Thyroid gland (tissue), 4 donors: ENCODE measurements around the gene MRAS. TPM values are rescaled to one million over a fixed set of nuclear protein-coding genes. Genes with fewer than 3 reads are reported as not detected.
A peak's percentile ranks its signal among the peaks of the same experiment; 100 is the strongest.
"Not testable (repeated sequence)": the region's sequence is repeated elsewhere in the genome, so short reads cannot be mapped to it uniquely, and the experiment has no call there.

ENCODE experiments used
- DNase-seq, 2 donors: peaks; one replicate each; pipeline ENCODE4 v3.0.0-alpha.2; 2019
- H3K27ac ChIP-seq, 3 donors: fragments of 200-600 bp; sonication (generic); 1 replicate in 2 of 3; 2 replicates in 1 of 3; pipeline ENCODE4 v1.5.1; 2016 to 2019; ENCODE audit warnings: mild to moderate bottlenecking in 1 of 3, moderate library complexity in 1 of 3
- H3K27me3 ChIP-seq: fragments of 200-600 bp; sonication (generic); one replicate; pipeline ENCODE4 v1.5.1; 2019
- H3K36me3 ChIP-seq, 2 donors: fragments of 200-600 bp; sonication (generic); one replicate each; pipeline ENCODE4 v1.5.1; 2016 to 2019
- H3K4me1 ChIP-seq, 2 donors: fragments of 200-600 bp; sonication (generic); one replicate each; pipeline ENCODE4 v1.5.1; 2017 to 2019
- H3K4me3 ChIP-seq, 3 donors: fragments of 200-600 bp; sonication (generic); replicated peaks in 1 of 3; 1 replicate in 2 of 3; 2 replicates in 1 of 3; pipeline ENCODE4 v1.5.1; 2016; ENCODE audit warnings: mild to moderate bottlenecking in 1 of 3
- H3K9me3 ChIP-seq: fragments of 200-600 bp; sonication (generic); one replicate; pipeline ENCODE4 v1.5.1; 2017
- POLR2A ChIP-seq, 2 donors: fragments of 450-650 bp; IDR thresholded peaks; one replicate each; pipeline ENCODE4 v1.6.1; 2017; ENCODE audit warnings: antibody characterized with exemption in 2 of 2, mild to moderate bottlenecking in 2 of 2, moderate library complexity in 1 of 2
- WGBS, 2 donors: methylation state at CpG; one replicate each; pipeline ENCODE4 v1.1.5; 2017; 5-methylcytosine and 5-hydroxymethylcytosine counted together
- intact Hi-C: fragments of 100-400 bp; cut with DNase I; formaldehyde crosslinking; loops from one replicate; pipeline ENCODE4 v1.15.1; 2023
- total RNA-seq, 4 donors: library from RNA; depleted of rRNA; stranded (reverse); fragments of >200 nt; gene quantifications; one replicate each; pipeline ENCODE4 v1.2.3, GENCODE V29; 2016
- TF ChIP-seq, protein P1 (sequence below), 6 experiments: fragments of 200-600 bp in 3 of 6; fragments of 450-650 bp in 3 of 6; sonication (generic) in 3 of 6; IDR thresholded peaks; one replicate each; pipeline ENCODE4 v1.5.1; 2016 to 2019; ENCODE audit warnings: antibody characterized with exemption in 6 of 6, mild to moderate bottlenecking in 2 of 6, inconsistent platforms in 1 of 6, moderate library complexity in 1 of 6

The MRAS gene
- total RNA-seq, 4 donors from 2014 or later, result 55.8 to 92.4 (median 69.6) TPM

DNA sequence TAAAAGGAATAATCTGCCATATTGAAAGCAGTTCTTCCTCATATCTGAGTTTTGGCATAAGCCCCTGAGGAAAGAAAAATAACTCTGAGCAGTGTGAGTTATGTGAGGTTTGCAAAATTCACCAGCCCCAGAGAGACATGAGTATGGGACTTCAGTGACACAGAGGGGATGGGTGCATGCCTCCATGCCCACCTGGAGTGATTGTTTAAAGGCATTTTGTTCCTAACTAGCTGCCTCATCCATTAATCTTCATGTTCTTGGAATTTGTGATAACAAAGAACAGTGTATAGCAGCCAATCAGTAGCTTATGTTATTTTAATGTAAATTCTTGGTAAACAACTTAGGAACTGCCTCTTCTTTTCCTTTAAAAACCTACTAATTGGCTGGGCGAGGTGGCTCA is 74.9 kb downstream of the MRAS start:
- intact Hi-C loops, result no loop called here
- Histone ChIP-seq H3K9me3 (no peaks in the 10 kb centered on the region), H3K27ac (no peak overlapping the region), H3K4me3 (no peak overlapping the region), H3K36me3 (no peaks in the 10 kb centered on the region), H3K27me3 (no peaks in the 10 kb centered on the region), H3K4me1 (no peaks in the 10 kb centered on the region)
- DNase-seq, result no peak
- WGBS, 2 donors, result 73 to 76% methylated on average over 1 of the region's 1 CpG
- no peak for TF ChIP-seq POLR2A (IDR thresholded peaks at IDR 0.05)
- TF ChIP-seq, protein P1, sequence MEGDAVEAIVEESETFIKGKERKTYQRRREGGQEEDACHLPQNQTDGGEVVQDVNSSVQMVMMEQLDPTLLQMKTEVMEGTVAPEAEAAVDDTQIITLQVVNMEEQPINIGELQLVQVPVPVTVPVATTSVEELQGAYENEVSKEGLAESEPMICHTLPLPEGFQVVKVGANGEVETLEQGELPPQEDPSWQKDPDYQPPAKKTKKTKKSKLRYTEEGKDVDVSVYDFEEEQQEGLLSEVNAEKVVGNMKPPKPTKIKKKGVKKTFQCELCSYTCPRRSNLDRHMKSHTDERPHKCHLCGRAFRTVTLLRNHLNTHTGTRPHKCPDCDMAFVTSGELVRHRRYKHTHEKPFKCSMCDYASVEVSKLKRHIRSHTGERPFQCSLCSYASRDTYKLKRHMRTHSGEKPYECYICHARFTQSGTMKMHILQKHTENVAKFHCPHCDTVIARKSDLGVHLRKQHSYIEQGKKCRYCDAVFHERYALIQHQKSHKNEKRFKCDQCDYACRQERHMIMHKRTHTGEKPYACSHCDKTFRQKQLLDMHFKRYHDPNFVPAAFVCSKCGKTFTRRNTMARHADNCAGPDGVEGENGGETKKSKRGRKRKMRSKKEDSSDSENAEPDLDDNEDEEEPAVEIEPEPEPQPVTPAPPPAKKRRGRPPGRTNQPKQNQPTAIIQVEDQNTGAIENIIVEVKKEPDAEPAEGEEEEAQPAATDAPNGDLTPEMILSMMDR (IDR thresholded peaks at IDR 0.05), result no peak

DNA sequence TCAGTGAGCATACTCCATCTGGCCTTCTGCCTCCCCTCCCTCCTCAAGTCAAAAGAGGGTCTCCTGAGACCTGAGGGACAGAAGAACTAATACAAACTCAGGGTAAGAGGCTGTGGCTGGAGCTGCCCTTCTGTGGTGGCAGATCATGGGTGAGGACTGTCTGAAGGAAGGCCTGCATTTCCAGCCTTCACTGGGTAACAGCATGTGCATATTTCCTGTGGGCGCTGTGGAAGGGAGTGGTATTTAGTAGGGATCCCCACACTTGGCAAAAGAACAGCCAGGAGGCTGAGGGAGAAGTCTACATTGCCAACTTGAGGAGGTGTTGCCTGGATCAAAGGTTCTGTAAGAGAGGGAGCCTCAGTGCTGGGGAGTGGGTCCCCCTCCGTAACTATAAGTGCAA is 75.9 kb downstream of the MRAS start:
- 92 to 96% methylated on average over 2 of the region's 2 CpGs for WGBS, 2 donors
- TF ChIP-seq, protein P1 (IDR thresholded peaks at IDR 0.05), result no peak
- no peak for TF ChIP-seq POLR2A (IDR thresholded peaks at IDR 0.05)
- intact Hi-C loops, result no loop called here
- no peaks in the 10 kb centered on the region for H3K9me3 ChIP-seq
- no peak for DNase-seq
- H3K4me1 ChIP-seq, result no peaks in the 10 kb centered on the region
- no peaks in the 10 kb centered on the region for H3K27me3 ChIP-seq
- H3K36me3 ChIP-seq, result no peaks in the 10 kb centered on the region
- H3K4me3 ChIP-seq, result no peak overlapping the region
- H3K27ac ChIP-seq, result no peak overlapping the region

DNA sequence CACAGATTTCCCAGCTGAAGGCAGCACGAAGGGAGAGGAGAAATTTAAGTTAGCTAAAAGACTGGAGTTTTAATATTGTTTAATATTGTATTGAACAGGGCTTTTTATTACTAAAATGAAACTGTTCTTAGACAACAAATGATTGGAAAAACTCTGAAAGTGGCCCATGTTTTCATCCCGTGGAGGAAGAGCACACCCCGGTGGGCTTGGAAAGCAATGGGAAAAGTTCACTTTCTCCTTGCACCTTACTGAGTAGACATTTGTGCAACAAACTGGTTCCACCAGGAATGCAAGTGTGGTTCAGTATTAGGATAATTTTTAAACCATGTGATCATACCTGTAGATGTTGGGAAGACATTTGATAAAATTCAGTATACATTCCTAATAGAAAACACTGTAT is 77.8 kb downstream of the MRAS start:
- TF ChIP-seq POLR2A (IDR thresholded peaks at IDR 0.05), result no peak
- TF ChIP-seq, protein P1 (IDR thresholded peaks at IDR 0.05), result peak in 4 of 6 experiments; percentile 33 to 39 (median 36)
- Histone ChIP-seq H3K4me1 (no peaks in the 10 kb centered on the region), H3K36me3 (no peaks in the 10 kb centered on the region), H3K27ac (no peak overlapping the region), H3K4me3 (no peak overlapping the region), H3K27me3 (no peaks in the 10 kb centered on the region), H3K9me3 (no peaks in the 10 kb centered on the region)
- no peak for DNase-seq
- intact Hi-C loops, result no loop called here
- 47 to 54% methylated on average over 3 of the region's 3 CpGs for WGBS, 2 donors

DNA sequence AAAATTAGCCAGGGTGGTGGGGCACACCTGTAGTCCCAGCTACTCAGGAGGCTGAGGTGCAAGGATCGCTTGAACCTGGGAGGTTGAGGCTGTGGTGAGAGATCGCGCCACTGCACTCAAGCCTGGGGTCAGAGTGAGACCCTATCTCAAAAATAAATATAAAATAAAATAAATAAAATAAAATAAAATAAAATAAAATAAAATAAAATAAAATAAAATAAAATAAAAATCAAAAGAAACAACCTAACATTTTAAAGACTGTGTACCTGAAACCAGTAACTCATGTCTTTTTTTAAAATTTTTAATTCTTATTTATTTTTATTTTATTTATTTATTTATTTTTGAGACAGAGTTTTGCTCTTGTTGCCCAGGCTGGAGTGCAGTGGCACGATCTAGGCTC is 78.4 kb downstream of the MRAS start:
- H3K27ac ChIP-seq, DNase-seq, H3K4me3 ChIP-seq, H3K27me3 ChIP-seq, H3K36me3 ChIP-seq, H3K4me1 ChIP-seq, H3K9me3 ChIP-seq, intact Hi-C loops: not testable (repeated sequence)
- WGBS, 2 donors, result 98 to 99% methylated on average over 4 of the region's 4 CpGs

DNA sequence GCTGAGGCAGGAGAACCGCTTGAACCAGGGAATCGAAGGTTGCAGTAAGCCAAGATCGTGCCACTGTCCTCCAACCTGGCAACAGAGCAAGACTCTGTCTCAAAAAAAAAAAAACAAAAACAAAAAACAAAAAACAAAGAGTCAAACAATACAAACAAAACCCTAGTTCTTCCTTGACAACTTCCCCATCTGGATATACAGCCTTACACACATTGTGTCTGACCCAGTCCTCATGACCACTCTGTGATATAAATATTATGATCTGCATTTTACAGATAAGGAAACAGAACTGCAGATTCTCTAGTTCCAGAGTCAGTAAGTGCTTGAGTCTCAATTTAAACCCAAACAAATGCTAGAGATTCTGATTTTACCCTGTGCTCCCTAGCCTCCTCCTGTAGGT is 81.3 kb downstream of the MRAS start:
- Histone ChIP-seq H3K4me1 (peaks cover 5 to 6% of the 10 kb centered on the region in 2 donors), H3K36me3 (no peaks in the 10 kb centered on the region), H3K9me3 (no peaks in the 10 kb centered on the region), H3K4me3 (no peak overlapping the region), H3K27ac (no peak overlapping the region), H3K27me3 (no peaks in the 10 kb centered on the region)
- intact Hi-C loops, result no loop called here
- 95 to 98% methylated on average over 3 of the region's 3 CpGs for WGBS, 2 donors
- no peak for TF ChIP-seq POLR2A (IDR thresholded peaks at IDR 0.05)
- TF ChIP-seq, protein P1 (IDR thresholded peaks at IDR 0.05), result no peak
- DNase-seq, result no peak
